Liver (tissue), 3 donors: ENCODE data around the gene CRY1.

ENCODE experiments used
- HNF4G ChIP-seq: IDR thresholded peaks from 2 replicates; pipeline ENCODE4 v1.6.1; 2016; ENCODE audit warnings: antibody characterized with exemption
- JUND ChIP-seq, 2 donors: IDR thresholded peaks; 2 replicates each; pipeline ENCODE4 v1.6.1; 2016; ENCODE audit warnings: antibody characterized with exemption in 2 of 2
- NR2F2 ChIP-seq: IDR thresholded peaks from 2 replicates; pipeline ENCODE4 v1.6.1; 2016; ENCODE audit warnings: antibody characterized with exemption
- RAD21 ChIP-seq, 2 donors: IDR thresholded peaks; 2 replicates each; pipeline ENCODE4 v1.6.1; 2016; ENCODE audit warnings: antibody characterized with exemption in 2 of 2, mild to moderate bottlenecking in 2 of 2
- TAF1 ChIP-seq: conservative IDR thresholded peaks from 2 replicates; pipeline ENCODE4 v1.6.1; 2016; ENCODE audit warnings: antibody characterized with exemption, mild to moderate bottlenecking
- TF ChIP-seq, protein P1 (sequence below): IDR thresholded peaks from 2 replicates; pipeline ENCODE4 v1.6.1; 2016; ENCODE audit warnings: antibody characterized with exemption, mild to moderate bottlenecking
- TF ChIP-seq, protein P2 (sequence below): fragments of 150-350 bp; IDR thresholded peaks from 2 replicates; pipeline ENCODE4 v1.5.1; 2017; ENCODE audit warnings: improper control_type of control experiment, low read depth, low read length; ENCODE audit not compliant: missing input control
- TF ChIP-seq, protein P3 (sequence below): IDR thresholded peaks from 2 replicates; pipeline ENCODE4 v1.6.1; 2016; ENCODE audit warnings: antibody characterized with exemption
- TF ChIP-seq, protein P4 (sequence below): IDR thresholded peaks from 2 replicates; pipeline ENCODE4 v1.6.1; 2016; ENCODE audit warnings: antibody characterized with exemption
- donor health status: healthy.
- donor health status: healthy.

DNA sequence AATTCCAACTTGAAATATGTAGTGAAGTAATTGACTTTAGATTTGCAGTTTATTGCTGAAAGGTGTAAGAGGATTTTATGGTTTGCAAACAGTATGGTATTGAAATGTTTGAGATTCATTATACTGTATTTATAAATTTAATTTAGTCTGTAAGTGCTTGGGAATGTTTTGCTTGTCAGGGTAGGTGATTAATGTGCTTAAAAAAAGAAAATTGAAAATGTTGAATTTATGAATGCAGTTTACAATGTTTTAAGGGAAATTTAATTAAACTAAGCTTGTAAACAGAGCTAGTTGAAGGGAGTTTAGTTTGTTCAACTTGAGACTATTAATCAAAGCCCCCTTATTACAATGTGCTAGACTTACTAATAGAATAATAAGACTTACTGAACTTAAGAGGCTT, 18.0 kb upstream of the CRY1 start:
- TF ChIP-seq, protein P1, sequence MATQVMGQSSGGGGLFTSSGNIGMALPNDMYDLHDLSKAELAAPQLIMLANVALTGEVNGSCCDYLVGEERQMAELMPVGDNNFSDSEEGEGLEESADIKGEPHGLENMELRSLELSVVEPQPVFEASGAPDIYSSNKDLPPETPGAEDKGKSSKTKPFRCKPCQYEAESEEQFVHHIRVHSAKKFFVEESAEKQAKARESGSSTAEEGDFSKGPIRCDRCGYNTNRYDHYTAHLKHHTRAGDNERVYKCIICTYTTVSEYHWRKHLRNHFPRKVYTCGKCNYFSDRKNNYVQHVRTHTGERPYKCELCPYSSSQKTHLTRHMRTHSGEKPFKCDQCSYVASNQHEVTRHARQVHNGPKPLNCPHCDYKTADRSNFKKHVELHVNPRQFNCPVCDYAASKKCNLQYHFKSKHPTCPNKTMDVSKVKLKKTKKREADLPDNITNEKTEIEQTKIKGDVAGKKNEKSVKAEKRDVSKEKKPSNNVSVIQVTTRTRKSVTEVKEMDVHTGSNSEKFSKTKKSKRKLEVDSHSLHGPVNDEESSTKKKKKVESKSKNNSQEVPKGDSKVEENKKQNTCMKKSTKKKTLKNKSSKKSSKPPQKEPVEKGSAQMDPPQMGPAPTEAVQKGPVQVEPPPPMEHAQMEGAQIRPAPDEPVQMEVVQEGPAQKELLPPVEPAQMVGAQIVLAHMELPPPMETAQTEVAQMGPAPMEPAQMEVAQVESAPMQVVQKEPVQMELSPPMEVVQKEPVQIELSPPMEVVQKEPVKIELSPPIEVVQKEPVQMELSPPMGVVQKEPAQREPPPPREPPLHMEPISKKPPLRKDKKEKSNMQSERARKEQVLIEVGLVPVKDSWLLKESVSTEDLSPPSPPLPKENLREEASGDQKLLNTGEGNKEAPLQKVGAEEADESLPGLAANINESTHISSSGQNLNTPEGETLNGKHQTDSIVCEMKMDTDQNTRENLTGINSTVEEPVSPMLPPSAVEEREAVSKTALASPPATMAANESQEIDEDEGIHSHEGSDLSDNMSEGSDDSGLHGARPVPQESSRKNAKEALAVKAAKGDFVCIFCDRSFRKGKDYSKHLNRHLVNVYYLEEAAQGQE = no peak
- TF ChIP-seq, protein P2, sequence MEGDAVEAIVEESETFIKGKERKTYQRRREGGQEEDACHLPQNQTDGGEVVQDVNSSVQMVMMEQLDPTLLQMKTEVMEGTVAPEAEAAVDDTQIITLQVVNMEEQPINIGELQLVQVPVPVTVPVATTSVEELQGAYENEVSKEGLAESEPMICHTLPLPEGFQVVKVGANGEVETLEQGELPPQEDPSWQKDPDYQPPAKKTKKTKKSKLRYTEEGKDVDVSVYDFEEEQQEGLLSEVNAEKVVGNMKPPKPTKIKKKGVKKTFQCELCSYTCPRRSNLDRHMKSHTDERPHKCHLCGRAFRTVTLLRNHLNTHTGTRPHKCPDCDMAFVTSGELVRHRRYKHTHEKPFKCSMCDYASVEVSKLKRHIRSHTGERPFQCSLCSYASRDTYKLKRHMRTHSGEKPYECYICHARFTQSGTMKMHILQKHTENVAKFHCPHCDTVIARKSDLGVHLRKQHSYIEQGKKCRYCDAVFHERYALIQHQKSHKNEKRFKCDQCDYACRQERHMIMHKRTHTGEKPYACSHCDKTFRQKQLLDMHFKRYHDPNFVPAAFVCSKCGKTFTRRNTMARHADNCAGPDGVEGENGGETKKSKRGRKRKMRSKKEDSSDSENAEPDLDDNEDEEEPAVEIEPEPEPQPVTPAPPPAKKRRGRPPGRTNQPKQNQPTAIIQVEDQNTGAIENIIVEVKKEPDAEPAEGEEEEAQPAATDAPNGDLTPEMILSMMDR = no peak
- TF ChIP-seq TAF1 (no peak), RAD21 (IDR thresholded peaks at IDR 0.05) (no peak), HNF4G (no peak), NR2F2 (no peak), JUND (IDR thresholded peaks at IDR 0.05) (no peak)
- TF ChIP-seq, protein P3, sequence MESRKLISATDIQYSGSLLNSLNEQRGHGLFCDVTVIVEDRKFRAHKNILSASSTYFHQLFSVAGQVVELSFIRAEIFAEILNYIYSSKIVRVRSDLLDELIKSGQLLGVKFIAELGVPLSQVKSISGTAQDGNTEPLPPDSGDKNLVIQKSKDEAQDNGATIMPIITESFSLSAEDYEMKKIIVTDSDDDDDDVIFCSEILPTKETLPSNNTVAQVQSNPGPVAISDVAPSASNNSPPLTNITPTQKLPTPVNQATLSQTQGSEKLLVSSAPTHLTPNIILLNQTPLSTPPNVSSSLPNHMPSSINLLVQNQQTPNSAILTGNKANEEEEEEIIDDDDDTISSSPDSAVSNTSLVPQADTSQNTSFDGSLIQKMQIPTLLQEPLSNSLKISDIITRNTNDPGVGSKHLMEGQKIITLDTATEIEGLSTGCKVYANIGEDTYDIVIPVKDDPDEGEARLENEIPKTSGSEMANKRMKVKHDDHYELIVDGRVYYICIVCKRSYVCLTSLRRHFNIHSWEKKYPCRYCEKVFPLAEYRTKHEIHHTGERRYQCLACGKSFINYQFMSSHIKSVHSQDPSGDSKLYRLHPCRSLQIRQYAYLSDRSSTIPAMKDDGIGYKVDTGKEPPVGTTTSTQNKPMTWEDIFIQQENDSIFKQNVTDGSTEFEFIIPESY = no peak
- TF ChIP-seq, protein P4, sequence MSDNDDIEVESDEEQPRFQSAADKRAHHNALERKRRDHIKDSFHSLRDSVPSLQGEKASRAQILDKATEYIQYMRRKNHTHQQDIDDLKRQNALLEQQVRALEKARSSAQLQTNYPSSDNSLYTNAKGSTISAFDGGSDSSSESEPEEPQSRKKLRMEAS = no peak
